ENCODE results near the gene MSTO1.

DNA sequence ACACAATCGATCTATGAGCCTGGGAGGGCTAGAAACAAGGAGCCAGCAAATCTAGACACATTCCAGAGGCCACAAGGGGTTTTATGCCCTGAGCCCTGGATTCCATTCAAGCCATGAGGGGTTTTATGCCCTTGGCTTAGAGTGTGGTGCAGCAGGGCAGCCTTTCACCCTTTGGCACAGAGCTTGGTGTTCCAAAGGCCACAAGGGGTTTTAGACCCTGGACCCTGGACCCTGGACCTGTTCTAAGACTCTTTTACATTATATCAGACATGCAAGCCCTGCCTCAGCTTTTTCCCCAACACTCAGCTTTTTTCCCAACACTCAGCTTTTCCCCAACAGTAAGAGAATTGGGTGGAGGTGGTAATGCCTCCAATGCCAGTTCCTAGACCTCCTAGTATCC is 13.3 kb downstream of the MSTO1 start:
- TF ChIP-seq, protein P1, sequence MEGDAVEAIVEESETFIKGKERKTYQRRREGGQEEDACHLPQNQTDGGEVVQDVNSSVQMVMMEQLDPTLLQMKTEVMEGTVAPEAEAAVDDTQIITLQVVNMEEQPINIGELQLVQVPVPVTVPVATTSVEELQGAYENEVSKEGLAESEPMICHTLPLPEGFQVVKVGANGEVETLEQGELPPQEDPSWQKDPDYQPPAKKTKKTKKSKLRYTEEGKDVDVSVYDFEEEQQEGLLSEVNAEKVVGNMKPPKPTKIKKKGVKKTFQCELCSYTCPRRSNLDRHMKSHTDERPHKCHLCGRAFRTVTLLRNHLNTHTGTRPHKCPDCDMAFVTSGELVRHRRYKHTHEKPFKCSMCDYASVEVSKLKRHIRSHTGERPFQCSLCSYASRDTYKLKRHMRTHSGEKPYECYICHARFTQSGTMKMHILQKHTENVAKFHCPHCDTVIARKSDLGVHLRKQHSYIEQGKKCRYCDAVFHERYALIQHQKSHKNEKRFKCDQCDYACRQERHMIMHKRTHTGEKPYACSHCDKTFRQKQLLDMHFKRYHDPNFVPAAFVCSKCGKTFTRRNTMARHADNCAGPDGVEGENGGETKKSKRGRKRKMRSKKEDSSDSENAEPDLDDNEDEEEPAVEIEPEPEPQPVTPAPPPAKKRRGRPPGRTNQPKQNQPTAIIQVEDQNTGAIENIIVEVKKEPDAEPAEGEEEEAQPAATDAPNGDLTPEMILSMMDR (IDR thresholded peaks at IDR 0.05; ENCODE audit: low read length) = no peak
- no peak for TF ChIP-seq EZH2 (IDR thresholded peaks at IDR 0.05; ENCODE audit: borderline replicate concordance, low read length)
